ENCODE measurements around the gene ODF4. TPM values are rescaled to one million over a fixed set of nuclear protein-coding genes. Genes with fewer than 3 reads are reported as not detected.
"Not testable (repeated sequence)": the region's sequence is repeated elsewhere in the genome, so short reads cannot be mapped to it uniquely, and the experiment has no call there.

Gene ODF4
- polyA plus RNA-seq, 1 experiment = not detected

DNA sequence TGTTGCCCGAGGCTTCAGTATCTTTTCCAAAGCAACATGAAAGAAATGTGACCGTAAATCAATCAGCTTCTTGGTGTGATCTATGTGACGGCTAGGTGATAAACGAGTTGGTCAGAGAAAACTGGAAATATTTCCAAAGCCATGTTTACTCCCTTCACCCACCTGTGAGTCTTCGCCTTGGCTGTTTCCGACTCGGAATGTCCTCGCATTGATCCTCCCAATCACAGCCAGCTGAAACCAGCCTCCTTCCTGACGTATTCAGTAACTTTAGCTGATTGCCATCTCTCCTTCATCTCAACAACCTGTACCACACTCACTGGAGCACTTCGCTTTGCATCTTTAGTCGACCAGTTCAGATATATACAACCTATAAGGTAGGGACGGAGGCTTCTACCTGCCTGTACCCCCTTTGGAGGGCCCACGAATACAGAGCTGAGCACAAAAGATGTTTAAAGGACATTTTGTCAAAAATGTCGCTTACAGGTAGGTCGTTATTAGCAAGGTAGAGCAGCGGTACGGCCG, 36.2 kb downstream of the ODF4 start:
- peak overlapping the region; percentile 84 for H3K4me3 ChIP-seq (ENCODE audit: low read depth, low read length)
- no peaks in the 10 kb centered on the region for H3K27me3 ChIP-seq (ENCODE audit: control insufficient read depth, insufficient read depth, low read length)
- DNase-seq (ENCODE audit: low read depth) = no peak
- TF ChIP-seq CTCF (IDR thresholded peaks at IDR 0.05; ENCODE audit: insufficient read depth, low read depth, low read length) = no peak
- ChIA-PET CTCF (interaction anchor here (0.8 to 2.4 kb wide), 3 partner anchors 15 to 318 kb away, joined by 3 to 6 read pairs (median 6); no protein-coding TSS in a partner anchor), POLR2A (no interaction called here)
- peaks cover 12% of the 10 kb centered on the region for H3K36me3 ChIP-seq (ENCODE audit: control insufficient read depth, insufficient read depth, low read length)

GRCh38 chr17:8376271-8377067, 36.8 kb downstream of the ODF4 start, which contains the start of gene KRABD2:
KRABD2 (minus strand) TSS chr17:8376704.
- ChIA-PET CTCF (interaction anchor here (0.8 to 2.4 kb wide), 8 partner anchors 10 to 319 kb away, joined by 3 to 7 read pairs (median 5); no protein-coding TSS in a partner anchor), POLR2A (no interaction called here)
- Histone ChIP-seq H3K27me3 (ENCODE audit: control insufficient read depth, insufficient read depth, low read length) (no peaks in the 10 kb centered on the region), H3K36me3 (ENCODE audit: control insufficient read depth, insufficient read depth, low read length) (peaks cover 14% of the 10 kb centered on the region), H3K4me3 (ENCODE audit: low read depth, low read length) (peak within 1 kb of the TSS; percentile 84)
- TF ChIP-seq CTCF (IDR thresholded peaks at IDR 0.05; ENCODE audit: insufficient read depth, low read depth, low read length) = peak; percentile 77
- peak; percentile 34 for DNase-seq (ENCODE audit: low read depth)

GRCh38 chr17:8377422-8377821, 37.8 kb downstream of the ODF4 start:
- H3K27me3 ChIP-seq (ENCODE audit: control insufficient read depth, insufficient read depth, low read length) = no peaks in the 10 kb centered on the region
- ChIA-PET POLR2A (no interaction called here), CTCF (interaction anchor here (1.1 to 1.4 kb wide), 5 partner anchors 9 to 177 kb away, joined by 3 to 7 read pairs (median 4); no protein-coding TSS in a partner anchor)
- no peak for DNase-seq (ENCODE audit: low read depth)
- no peak for TF ChIP-seq CTCF (IDR thresholded peaks at IDR 0.05; ENCODE audit: insufficient read depth, low read depth, low read length)
- no peak overlapping the region for H3K4me3 ChIP-seq (ENCODE audit: low read depth, low read length)
- H3K36me3 ChIP-seq (ENCODE audit: control insufficient read depth, insufficient read depth, low read length) = peaks cover 14% of the 10 kb centered on the region

DNA sequence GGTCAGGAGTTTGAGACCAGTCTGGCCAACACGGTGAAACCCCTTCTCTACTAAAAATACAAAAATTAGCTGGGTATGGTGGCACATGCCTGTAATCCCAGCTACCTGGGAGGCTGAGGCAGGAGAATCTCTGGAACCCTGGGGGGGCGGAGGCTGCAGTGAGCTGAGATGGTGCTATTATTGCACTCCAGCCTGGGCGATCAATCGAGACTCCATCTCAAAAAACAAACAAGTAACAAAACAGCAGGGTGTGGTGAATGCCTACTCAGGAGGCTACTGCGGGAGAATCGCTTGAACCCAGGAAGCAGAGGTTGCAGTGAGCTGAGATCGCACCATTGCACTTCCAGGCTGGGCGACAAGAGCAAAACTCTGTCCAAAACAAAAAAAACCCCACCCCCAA, 38.5 kb downstream of the ODF4 start:
- CTCF ChIA-PET; H3K27me3 ChIP-seq (ENCODE audit: control insufficient read depth, insufficient read depth, low read length); DNase-seq (ENCODE audit: low read depth); H3K4me3 ChIP-seq (ENCODE audit: low read depth, low read length); POLR2A ChIA-PET: not testable (repeated sequence)
- H3K36me3 ChIP-seq (ENCODE audit: control insufficient read depth, insufficient read depth, low read length) = peaks cover 14% of the 10 kb centered on the region

GRCh38 chr17:8380049-8380448, 40.4 kb downstream of the ODF4 start:
- no peak for TF ChIP-seq CTCF (IDR thresholded peaks at IDR 0.05; ENCODE audit: insufficient read depth, low read depth, low read length)
- ChIA-PET POLR2A (no interaction called here), CTCF (interaction anchor here (0.7 kb wide), 1 partner anchor 366 kb away, joined by 3 read pairs; no protein-coding TSS in a partner anchor)
- DNase-seq (ENCODE audit: low read depth) = no peak
- Histone ChIP-seq H3K27me3 (ENCODE audit: control insufficient read depth, insufficient read depth, low read length) (no peaks in the 10 kb centered on the region), H3K4me3 (ENCODE audit: low read depth, low read length) (no peak overlapping the region), H3K36me3 (ENCODE audit: control insufficient read depth, insufficient read depth, low read length) (peaks cover 14% of the 10 kb centered on the region)
